CD4-positive, alpha-beta T cell treated with Interleukin-6 at 100 ng/mL for 8 hours (primary cell): ENCODE data around the gene E2F2.
"Not testable (repeated sequence)": the region's sequence is repeated elsewhere in the genome, so short reads cannot be mapped to it uniquely, and the experiment has no call there.

Source experiments
- DNase-seq: peaks from one replicate; pipeline ENCODE4 v3.0.0-alpha.2; 2020; ENCODE audit warnings: mixed read lengths, low spot score

Gene E2F2

DNA sequence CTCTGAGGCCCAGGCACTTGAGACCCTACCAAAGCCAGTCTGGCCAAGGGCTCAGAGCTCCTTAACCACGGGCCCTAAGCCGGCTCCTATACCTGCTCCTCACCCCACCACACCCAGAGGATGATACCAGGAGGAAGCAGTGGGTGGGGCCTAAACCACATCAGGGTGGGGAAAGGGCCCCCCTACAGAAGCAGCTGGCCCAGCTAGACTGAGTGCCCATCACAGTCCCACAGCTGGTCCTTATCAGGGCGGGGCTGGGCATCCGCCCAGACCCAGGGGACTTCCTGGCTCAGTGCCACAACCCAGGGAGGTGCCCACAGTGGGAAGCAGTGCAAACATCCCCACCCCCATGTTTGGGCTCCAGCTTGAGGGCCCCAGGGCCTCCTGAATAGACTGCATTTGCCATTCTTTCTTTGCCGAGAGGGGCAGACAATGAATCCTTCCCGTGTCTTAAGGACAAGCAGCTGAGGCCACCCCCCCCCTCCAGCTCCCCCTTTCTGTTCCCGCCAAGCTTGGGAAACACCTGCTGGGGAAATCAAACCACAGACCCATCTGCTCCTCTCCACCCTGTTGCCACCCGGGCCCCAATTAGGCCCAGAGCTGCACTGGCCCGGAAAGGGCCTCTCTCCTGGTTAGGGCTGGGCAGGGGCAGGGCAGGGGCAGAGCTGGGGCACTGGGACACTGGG, 6.2 kb downstream of the E2F2 start:
- peak; percentile 45 for DNase-seq

GRCh38 chr1:23524163-23524562, 6.9 kb downstream of the E2F2 start:
- no peak for DNase-seq

DNA sequence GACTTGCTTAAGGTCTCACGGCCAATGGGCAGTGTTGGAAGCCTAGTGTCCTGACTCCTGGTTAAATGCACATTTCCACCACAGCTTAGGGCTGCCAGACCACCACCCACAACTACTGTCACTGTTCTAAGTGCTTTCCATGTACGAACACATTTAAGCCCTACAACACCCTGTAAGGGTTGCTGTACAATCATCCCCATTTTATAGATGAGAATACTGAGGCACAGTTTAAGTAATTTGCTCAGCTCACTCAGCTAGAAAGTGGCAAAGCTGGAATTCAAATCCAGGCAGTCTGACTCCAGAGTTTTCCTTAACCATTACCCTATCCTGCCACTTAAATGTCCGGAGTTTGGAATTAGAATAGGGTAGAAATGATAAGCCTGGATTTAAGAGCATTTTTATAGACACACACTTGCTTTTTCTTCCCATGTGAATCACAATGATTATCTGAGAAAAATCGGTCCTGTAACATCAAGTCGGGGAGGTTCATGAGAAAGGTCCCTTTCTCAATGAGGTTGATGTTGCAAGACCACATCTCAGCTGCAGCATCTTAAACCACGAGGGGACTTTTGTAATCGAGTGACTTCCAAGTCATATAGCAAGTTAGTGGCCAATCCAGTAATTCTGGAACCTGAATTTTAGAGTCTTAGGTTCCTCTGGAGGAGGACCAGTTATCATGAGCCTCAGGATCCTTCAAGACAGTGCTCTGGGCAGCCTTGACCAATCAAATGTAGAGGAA, 8.6 kb downstream of the E2F2 start:
- DNase-seq: no peak

- no peak for DNase-seq
Measured at GRCh38 chr1:23521588-23521987, 9.4 kb downstream of the E2F2 start.

DNA sequence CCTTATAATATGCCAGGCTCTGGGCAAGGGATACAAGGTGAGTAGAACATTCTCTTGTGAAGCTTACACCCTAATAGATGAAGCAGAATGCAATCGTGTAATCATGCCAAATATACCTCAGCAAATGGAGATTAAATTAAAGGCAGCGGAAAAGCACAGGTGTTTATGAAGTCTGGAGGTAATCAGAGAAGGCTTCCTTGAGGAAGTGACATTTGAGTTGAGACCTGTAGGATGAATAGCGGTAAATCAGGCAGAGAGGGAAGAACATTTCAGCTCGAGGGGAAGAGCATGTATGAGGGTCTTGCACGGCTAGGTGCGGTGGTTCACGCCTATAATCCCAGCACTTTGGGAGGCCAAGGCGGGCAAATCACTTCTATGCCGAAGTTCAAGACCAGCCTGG, 13.5 kb downstream of the E2F2 start:
- DNase-seq: no peak

GRCh38 chr1:23515905-23516304, 15.1 kb downstream of the E2F2 start:
- DNase-seq: no peak

- DNase-seq: no peak
Measured at GRCh38 chr1:23514111-23514679, 16.8 kb downstream of the E2F2 start.

DNA sequence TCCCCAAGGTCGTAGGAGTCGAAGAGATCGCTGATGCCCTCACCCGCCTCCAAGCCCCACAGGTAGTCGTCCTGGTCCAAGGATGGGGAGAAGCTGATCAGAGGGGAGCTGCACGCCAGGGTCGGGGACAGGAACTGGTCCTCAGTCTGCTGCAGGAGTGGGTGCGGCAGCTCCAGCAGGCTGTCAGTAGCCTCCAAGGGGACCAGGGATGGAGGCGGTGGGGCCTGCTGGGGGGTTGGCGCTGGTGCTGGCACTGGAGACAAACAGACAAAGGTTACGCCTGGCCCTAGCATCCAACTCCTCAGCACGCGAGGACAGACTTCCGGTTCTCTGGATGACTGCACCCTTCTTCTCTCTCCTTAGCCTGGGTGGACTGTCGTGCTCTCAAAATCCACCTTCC, 21.1 kb downstream of the E2F2 start:
- no peak for DNase-seq

DNA sequence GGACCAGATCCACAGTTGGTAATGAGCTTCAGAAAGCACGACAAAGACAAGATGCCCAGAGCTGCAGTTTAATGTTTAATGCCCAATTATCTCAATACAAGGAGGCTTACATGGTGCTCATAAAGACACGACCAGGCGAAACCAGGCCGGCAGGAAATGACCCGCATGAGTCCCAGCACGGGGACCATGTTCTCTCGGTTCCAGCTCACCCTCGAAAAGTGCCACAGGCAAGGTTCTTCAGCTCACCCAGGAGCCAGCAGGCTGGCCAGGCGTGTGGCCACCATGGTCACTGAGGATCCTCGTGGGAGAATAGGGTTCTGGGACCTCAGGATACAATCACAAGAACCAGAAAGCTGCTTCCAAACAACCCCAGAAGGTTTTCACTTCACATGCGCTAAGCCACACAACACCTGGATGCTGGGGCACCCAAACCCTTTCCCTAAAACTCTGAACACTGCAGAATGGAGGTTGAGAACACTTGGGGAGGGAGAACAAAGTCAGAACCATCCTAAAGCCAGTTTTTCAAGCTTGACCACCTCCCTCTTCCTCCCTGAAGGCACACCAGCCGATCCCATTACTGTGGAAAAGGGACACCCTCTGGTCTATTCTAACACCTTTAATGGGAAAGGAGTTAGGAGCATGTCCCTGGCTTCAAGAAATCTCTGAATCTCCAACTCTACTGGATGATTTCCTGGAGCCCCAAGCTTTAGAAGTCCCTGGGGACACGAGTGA, 24.5 kb downstream of the E2F2 start:
- no peak for DNase-seq

DNA sequence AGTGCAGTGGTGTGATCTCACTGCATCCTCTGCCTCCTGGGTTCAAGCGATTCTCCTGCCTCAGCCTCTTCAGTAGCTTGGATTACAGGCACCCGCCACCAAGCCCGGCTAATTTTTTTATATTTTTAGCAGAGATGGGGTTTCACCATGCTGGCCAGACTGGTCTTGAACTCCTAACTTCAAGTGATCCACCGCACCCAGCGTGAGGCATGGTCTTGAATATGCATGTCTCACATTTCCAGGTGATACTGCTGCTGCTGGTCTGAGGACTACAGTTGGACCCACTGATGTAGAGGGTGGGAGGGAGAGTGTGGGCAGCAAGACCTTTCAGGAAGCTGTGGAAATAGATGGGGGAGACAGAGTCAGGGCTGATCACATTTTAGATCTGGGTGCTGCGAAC, 25.2 kb downstream of the E2F2 start:
- no peak for DNase-seq

GRCh38 chr1:23504156-23504555, 26.9 kb downstream of the E2F2 start:
- DNase-seq: not testable (repeated sequence)

DNA sequence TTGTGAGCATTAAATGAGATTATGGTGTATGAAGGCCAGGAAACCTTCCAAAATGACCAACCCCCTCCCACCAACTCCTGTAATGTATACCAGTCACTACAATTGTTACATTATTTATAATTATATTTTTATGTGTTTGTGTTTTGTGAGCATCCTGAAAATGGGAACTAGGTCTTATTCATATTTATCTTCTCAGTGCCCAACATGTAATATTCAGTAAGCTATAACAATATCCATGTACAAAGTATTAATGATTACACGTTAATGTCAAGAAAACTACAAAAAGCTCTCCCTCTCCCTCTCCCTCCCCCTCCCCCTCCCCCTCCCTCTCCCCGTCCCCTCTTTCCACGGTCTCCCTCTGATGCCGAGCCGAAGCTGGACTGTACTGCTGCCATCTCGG, 28.1 kb downstream of the E2F2 start:
- no peak for DNase-seq

DNA sequence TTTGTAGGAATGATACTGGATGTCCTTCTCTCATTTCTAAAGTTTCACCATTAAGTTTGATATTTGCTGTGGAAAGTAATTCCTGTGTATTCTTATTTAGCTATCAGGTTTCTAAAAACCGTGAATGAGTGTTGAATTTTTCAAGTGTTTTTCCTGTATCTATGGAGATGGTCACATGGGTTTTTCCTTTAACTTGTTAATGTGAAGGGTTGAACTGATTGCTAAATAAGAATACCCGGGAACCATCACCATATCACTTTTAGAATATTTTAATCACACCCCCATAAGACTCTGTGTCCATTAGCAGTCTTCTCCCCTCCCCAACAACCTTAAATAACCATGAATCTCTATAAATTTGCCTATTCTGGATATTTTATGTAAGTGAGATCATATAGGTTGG, 30.6 kb downstream of the E2F2 start:
- no peak for DNase-seq

GRCh38 chr1:23497777-23498439, 33.1 kb downstream of the E2F2 start:
- DNase-seq: no peak

DNA sequence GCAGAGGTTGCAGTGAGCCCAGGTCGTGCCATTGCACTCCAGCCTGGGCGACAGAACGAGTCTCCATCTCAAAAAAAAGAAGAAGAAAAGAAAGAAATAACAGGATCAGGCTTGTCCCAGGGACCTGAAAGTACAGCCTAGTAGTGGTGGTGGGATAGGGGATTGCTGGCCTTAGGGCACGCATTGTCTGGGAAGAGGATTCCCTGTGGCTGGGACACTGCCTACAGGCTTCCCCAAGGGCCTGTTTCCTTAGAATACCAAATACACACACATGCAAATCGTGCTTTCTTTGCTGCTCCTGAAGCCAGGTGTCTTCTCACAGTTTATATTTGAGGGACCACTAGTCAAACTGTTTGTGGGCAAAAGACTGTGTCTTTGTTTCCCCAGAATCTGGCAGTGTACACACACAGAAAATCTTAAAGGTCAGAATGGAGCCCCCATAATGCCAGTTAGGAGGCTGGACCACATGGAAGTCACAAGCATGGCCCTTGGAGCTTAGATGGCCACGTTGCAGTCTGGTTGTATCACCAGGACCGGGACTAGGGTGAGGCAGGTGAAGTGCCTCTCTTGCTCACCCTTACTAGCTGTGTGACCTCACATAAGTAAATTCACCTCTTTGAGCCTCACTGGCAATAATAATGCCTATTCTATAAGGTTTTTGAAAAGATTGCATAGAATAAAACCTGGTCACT, 34.4 kb downstream of the E2F2 start:
- no peak for DNase-seq

DNA sequence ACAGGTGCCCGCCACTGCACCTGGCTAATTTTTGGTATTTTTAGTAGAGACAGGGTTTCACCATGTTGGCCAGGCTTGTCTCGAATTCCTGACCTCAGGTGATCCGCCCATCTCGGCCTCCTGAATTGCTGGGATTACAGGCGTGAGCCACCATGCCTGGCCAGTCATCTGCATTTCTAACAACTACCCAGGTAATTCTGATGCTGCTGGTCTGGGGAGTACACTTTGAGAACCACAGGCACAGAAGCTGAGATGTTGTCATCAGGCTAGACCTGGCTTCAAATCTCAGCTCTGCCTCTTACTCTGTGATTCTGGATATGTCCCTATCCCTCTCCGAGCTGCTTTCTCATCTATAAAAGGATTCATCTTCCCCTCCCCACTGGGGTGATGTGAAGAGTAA, 36.2 kb downstream of the E2F2 start:
- not testable (repeated sequence) for DNase-seq

DNA sequence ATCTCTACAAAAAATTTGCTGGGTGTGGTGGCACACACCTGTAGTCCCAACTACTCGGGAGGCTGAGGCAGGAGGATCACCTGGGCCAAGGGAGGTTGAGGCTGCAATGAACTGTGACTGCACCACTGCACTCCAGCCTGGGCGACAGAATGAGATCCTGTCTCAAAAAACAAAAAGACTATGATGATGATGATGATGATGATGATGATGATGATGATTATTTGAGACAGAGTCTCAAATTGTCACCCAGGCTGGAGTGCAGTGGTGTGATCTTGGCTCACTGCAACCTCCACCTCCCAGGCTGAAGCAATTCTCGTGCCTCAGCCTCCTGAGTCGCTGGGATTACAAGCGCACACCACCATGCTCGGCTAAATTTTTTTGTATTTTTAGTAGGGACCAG, 38.3 kb downstream of the E2F2 start:
- DNase-seq: not testable (repeated sequence)

DNA sequence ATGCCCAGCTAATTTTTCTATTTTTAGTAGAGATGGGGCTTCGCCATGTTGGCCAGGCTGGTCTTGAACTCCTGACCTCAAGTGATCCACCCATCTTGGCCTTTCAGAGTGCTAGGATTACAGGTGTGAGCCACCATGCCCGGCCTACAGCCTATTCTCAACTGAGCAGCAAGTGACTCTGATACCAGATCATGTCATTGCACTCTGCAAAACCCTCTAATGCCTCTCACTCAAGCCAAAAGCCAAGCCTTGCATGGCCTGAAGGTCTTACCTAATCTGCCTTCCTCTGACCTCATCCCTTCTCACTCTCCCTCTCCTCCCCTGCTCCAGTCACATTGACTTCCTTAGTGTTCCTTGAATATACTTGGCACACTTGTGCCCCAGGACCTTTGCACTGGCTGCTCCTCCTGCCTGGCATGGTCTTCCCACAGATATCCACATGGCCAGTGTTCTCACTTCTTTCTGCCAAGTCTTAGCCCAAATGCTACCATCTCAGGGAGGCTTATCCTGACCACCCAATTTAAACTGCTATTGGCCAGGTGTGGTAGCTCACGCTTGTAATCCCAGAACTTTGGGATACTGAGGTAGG, 38.8 kb downstream of the E2F2 start:
- no peak for DNase-seq

- DNase-seq: no peak
Measured at GRCh38 chr1:23489842-23490241, 41.2 kb downstream of the E2F2 start.

- no peak for DNase-seq
Measured at GRCh38 chr1:23485002-23485332, 46.1 kb downstream of the E2F2 start.

DNA sequence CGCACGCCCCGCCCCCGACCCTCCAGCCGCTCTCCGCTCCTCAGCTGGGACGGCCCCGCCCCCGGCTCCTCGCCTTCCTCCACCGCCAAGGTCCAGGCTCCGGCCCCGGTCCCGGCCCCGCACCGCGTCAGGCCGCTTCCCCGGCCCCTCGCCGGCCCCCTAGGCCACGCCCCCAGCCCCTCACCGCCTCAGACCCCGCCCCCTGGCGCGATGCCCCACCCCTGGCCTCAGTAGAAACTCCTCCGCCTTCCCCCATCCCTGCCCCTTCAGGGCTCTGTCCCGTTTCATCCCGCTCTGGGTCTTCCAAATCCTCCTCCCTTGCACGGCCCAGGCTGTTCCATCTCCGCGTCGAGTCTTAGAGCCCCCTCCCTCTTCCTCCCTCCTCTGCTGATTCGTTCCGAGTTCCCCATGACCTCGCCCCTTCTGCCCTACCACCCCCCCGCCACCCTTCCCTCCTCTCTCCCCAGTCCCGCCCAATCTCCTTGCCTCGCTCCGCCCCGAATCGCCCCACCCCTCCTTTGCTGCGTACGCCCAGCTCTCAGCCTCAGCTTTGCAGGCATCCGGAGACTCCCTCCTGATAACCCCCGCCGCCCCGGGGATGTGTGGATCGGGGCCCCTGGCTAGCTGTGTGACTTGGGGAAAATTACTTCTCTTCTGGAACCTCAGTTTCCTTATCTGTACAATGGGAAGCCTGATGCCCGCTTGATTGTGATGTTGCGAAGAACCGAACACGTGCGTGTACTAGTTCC, 46.6 kb downstream of the E2F2 start:
- peak; percentile 93 for DNase-seq
